ENCODE measurements around the gene TUBGCP3. TPM values are rescaled to one million over a fixed set of nuclear protein-coding genes. Genes with fewer than 3 reads are reported as not detected.

The TUBGCP3 gene
- total RNA-seq, 3 donors from 2014 or later = 32.0 to 34.5 (median 32.1) TPM

DNA sequence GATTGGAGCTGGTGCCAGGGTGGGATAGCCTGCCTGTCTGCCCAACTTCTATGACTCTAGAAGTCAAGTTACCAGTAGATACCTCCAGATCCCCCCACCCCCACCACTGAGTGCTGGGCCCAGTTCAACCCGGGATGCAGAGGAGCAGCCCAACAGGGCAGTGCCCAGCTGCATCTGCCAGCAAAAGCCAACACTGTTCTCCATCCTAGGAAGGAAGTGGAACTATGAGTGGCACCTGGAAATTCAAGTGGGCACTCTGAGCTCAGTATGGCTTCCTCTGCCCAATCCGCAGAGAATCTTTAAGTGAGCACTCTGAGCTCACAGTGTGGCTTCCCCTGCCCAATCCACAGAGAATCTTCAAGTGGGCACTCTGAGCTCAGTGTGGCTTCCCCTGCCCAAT, 14.2 kb downstream of the TUBGCP3 start:
- H3K27me3 ChIP-seq = no peaks in the 10 kb centered on the region
- H3K4me3 ChIP-seq = no peak overlapping the region
- H3K4me1 ChIP-seq = no peaks in the 10 kb centered on the region
- H3K27ac ChIP-seq = no peak overlapping the region
- DNase-seq (ENCODE audit: low spot score in 2 of 2) = no peak
- H3K9me3 ChIP-seq = no peaks in the 10 kb centered on the region
- TF ChIP-seq POLR2AphosphoS5 (IDR thresholded peaks at IDR 0.05) = no peak
- no peak for TF ChIP-seq POLR2A (IDR thresholded peaks at IDR 0.05)
- TF ChIP-seq, protein P1, sequence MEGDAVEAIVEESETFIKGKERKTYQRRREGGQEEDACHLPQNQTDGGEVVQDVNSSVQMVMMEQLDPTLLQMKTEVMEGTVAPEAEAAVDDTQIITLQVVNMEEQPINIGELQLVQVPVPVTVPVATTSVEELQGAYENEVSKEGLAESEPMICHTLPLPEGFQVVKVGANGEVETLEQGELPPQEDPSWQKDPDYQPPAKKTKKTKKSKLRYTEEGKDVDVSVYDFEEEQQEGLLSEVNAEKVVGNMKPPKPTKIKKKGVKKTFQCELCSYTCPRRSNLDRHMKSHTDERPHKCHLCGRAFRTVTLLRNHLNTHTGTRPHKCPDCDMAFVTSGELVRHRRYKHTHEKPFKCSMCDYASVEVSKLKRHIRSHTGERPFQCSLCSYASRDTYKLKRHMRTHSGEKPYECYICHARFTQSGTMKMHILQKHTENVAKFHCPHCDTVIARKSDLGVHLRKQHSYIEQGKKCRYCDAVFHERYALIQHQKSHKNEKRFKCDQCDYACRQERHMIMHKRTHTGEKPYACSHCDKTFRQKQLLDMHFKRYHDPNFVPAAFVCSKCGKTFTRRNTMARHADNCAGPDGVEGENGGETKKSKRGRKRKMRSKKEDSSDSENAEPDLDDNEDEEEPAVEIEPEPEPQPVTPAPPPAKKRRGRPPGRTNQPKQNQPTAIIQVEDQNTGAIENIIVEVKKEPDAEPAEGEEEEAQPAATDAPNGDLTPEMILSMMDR (IDR thresholded peaks at IDR 0.05) = no peak
- no peaks in the 10 kb centered on the region for H3K36me3 ChIP-seq
- intact Hi-C loops (cut with DNase I; ENCODE audit: low total_unique reads) = loop anchor here (1.0 kb wide), 1 partner anchor 9 kb away; no protein-coding TSS in a partner anchor

DNA sequence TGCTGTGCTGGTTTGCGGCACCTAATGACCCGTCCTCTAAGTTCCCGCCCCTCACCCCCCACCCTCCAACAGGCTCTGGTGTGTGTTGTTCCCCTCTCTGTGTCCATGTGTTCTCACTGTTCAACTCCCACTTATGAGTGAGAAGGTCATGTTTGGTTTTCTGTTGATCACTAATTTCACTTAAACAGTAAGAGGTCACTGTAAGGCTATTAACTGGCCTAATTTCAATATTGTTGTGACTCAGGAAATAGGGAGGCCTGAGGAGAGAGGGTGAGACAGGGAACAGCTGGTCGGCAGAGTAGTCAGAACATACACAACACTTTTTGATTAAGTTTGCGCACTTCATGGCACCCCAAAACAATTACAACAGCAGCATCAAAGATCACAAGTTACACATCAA, 15.6 kb downstream of the TUBGCP3 start:
- DNase-seq (ENCODE audit: low spot score in 2 of 2) = no peak
- no peak overlapping the region for H3K27ac ChIP-seq
- TF ChIP-seq POLR2AphosphoS5 (IDR thresholded peaks at IDR 0.05) (no peak), POLR2A (IDR thresholded peaks at IDR 0.05) (no peak)
- TF ChIP-seq, protein P1 (IDR thresholded peaks at IDR 0.05) = no peak
- no peak overlapping the region for H3K4me3 ChIP-seq
- H3K36me3 ChIP-seq = no peaks in the 10 kb centered on the region
- no peaks in the 10 kb centered on the region for H3K9me3 ChIP-seq
- H3K4me1 ChIP-seq = no peaks in the 10 kb centered on the region
- H3K27me3 ChIP-seq = no peaks in the 10 kb centered on the region
- intact Hi-C loops (cut with DNase I; ENCODE audit: low total_unique reads) = no loop called here

DNA sequence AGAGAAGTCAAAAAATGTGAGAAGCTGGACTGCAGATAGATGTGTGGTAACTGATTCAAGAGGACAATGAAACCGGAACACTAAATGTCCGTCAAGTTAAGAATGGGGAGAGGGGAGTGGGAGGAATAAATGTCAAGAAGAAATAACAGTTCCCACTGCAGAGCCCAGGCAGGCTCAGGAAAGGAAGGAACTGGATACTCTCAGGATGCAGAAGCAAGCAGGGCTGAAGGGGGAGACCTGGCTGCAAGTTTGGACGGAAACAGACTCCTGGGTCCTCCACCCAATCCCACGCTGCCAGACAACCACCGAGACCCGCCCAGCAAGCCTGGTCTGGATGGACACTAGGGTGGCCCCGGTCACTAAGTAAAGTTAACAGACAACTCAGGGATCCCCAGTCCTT, 18.1 kb downstream of the TUBGCP3 start:
- Histone ChIP-seq H3K27ac (no peak overlapping the region), H3K4me1 (no peaks in the 10 kb centered on the region), H3K36me3 (no peaks in the 10 kb centered on the region), H3K27me3 (no peaks in the 10 kb centered on the region), H3K4me3 (no peak overlapping the region), H3K9me3 (no peaks in the 10 kb centered on the region)
- TF ChIP-seq POLR2A (IDR thresholded peaks at IDR 0.05) = no peak
- TF ChIP-seq POLR2AphosphoS5 (IDR thresholded peaks at IDR 0.05) = no peak
- TF ChIP-seq, protein P1 (IDR thresholded peaks at IDR 0.05) = no peak
- intact Hi-C loops (cut with DNase I; ENCODE audit: low total_unique reads) = no loop called here
- no peak for DNase-seq (ENCODE audit: low spot score in 2 of 2)

DNA sequence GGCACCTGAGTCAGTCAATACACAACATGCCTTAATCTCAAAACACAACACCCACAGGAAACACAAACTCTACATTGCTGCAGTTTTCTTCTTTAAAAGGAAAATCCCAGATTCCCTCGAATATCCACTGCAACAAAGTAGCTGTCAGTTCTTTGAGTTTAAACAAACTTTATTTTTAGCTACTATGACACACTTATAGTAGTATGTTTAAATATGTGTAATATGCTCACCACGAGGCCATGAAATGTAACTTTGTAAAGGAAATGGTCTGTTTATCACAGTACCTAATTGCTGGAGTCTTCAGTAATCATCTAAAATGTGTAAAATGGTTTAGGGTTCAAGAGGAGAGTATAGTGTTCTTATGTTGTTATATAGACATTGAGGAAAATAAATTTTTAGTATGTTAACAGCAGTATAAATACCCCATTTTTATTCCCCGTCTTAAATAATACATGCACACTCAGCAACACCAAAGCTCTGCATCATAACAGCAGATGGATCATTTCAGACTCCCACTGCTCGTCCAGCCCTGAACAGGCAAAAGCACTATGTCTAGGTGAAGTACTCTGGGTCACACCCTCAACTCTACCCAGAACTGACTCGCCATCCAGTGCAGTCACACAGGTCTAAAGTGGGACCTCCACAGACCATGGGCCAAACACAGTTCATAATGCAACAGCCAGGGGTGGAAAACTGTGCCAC, 20.6 kb downstream of the TUBGCP3 start:
- Histone ChIP-seq H3K9me3 (no peaks in the 10 kb centered on the region), H3K27me3 (no peaks in the 10 kb centered on the region), H3K4me1 (no peaks in the 10 kb centered on the region), H3K27ac (no peak overlapping the region), H3K4me3 (no peak overlapping the region), H3K36me3 (no peaks in the 10 kb centered on the region)
- TF ChIP-seq POLR2A (IDR thresholded peaks at IDR 0.05) (no peak), POLR2AphosphoS5 (IDR thresholded peaks at IDR 0.05) (no peak)
- TF ChIP-seq, protein P1 (IDR thresholded peaks at IDR 0.05) = no peak
- intact Hi-C loops (cut with DNase I; ENCODE audit: low total_unique reads) = no loop called here
- no peak for DNase-seq (ENCODE audit: low spot score in 2 of 2)

DNA sequence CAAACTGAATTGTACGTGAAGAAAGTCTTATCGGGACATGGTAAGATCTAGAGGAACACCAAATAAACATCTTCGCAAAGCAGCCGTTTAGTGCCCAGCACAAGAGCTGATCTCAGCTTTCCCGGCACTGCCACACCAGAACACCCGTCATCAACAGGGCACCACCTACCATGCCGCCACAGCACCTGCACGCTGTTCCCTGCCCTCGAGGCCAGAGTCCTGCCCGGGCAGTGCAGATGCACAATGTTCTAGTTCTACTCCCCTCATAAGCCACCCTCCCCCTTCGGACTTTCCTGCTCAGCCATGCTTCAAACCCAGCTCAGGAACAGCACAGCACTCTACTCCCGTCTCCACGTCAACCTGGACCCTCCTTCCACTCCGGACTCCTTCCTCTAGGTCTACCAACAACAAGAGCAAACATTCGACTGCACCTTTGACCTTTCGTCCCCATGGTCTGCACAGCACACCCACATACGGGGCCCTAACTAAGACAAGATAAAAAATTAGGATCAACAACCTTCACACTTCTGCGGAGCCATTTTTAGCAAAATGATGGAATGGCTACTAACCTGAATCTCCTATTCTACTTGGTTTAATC, 25.1 kb downstream of the TUBGCP3 start:
- H3K27ac ChIP-seq = no peak overlapping the region
- no peaks in the 10 kb centered on the region for H3K9me3 ChIP-seq
- H3K4me1 ChIP-seq = no peaks in the 10 kb centered on the region
- no peak overlapping the region for H3K4me3 ChIP-seq
- H3K36me3 ChIP-seq = peaks cover 3% of the 10 kb centered on the region
- DNase-seq (ENCODE audit: low spot score in 2 of 2) = no peak
- TF ChIP-seq, protein P1 (IDR thresholded peaks at IDR 0.05) = no peak
- no peak for TF ChIP-seq POLR2A (IDR thresholded peaks at IDR 0.05)
- TF ChIP-seq POLR2AphosphoS5 (IDR thresholded peaks at IDR 0.05) = no peak
- intact Hi-C loops (cut with DNase I; ENCODE audit: low total_unique reads) = no loop called here
- H3K27me3 ChIP-seq = no peaks in the 10 kb centered on the region
